ENCODE results near the gene VTI1A. TPM values are rescaled to one million over a fixed set of nuclear protein-coding genes. Genes with fewer than 3 reads are reported as not detected.

Gene VTI1A
- total and polyA plus RNA-seq, 2 of the 13 experiments (the other 11 are each of a cell fraction or from before 2014, with no cell fraction given) = 11.7 to 32.7 TPM

DNA sequence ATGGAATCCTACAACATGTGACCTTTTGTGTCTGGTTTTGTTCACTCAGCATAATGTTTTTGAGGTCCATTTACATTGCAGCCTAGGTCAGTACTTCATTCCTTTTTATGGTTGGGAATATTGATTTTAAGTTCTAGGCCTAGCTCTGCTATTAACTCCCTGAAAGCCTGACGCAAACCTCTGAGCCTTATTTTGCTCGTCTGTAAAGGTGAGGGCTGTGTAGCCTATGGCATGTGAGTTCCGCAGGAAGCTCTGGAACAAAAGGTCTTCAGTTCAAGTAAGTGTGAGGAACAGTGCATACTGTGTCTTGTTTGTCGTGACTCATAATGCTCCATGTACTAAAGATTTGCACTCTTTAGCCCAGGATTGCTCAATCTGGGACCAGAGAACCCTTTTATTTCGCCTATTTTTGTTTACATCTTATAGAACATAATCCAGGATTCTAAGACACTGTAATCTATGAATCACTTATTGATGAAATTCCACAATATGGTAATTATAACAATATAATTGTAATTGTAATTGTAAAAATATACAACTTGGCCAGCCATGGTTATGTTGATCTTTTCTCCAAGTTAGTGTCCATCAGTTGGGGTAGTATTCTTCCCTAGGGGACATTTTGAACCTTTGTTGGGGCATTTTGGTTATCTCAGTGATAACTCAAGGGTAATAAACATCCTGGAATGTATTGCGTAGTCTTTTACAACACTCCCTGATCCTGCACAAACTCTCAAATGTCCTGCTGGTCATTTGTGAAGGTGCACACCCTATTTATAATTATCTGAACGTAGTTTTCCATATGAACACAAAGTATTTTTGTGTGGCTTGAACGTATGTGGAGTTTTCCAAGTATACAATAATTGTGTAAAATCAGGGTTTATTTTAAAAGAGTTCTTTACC lies 184.7 kb downstream of the VTI1A start (continued):
- TF ChIP-seq ZNF652 (CRISPR knock-in tag; IDR thresholded peaks at IDR 0.05; ENCODE audit: borderline replicate concordance, low read depth) (peak; percentile 96), SYNCRIP (IDR thresholded peaks at IDR 0.05; ENCODE audit: insufficient read depth, low read depth, low read length) (no peak), ZNF124 (CRISPR knock-in tag; IDR thresholded peaks at IDR 0.05) (no peak), STAG1 (CRISPR knock-in tag; IDR thresholded peaks at IDR 0.05) (peak; percentile 48), ZNF430 (CRISPR knock-in tag; IDR thresholded peaks at IDR 0.05) (peak; percentile 69), LBX2 (CRISPR knock-in tag; IDR thresholded peaks at IDR 0.05; ENCODE audit: borderline replicate concordance) (no peak), USF2 (IDR thresholded peaks at IDR 0.05; ENCODE audit: low read depth, low read length) (no peak), USF2 (CRISPR knock-in tag; IDR thresholded peaks at IDR 0.05; ENCODE audit: borderline replicate concordance) (peak; percentile 72; the same call in 1 of the 2 replicates), ZHX2 (IDR thresholded peaks at IDR 0.05; ENCODE audit: low read depth) (peak; percentile 47; the same call in 1 of the 2 replicates), ZHX2 (CRISPR knock-in tag; IDR thresholded peaks at IDR 0.05; ENCODE audit: borderline replicate concordance) (no peak; the same call in 1 of the 2 replicates), MBD4 (IDR thresholded peaks at IDR 0.05; ENCODE audit: borderline replicate concordance, low read length) (peak; percentile 91), YEATS2 (CRISPR knock-in tag; IDR thresholded peaks at IDR 0.05; ENCODE audit: borderline replicate concordance) (peak; percentile 47; the same call in 1 of the 2 replicates), FUBP1 (CRISPR knock-in tag; IDR thresholded peaks at IDR 0.05; ENCODE audit: borderline replicate concordance) (no peak), TEAD3 (CRISPR knock-in tag; optimal IDR thresholded peaks at IDR 0.05; ENCODE audit: borderline replicate concordance) (peak; percentile 90), DMAP1 (CRISPR knock-in tag; IDR thresholded peaks at IDR 0.05) (peak; percentile 39; the same call in 1 of the 2 replicates)
- TF ChIP-seq, protein P1, sequence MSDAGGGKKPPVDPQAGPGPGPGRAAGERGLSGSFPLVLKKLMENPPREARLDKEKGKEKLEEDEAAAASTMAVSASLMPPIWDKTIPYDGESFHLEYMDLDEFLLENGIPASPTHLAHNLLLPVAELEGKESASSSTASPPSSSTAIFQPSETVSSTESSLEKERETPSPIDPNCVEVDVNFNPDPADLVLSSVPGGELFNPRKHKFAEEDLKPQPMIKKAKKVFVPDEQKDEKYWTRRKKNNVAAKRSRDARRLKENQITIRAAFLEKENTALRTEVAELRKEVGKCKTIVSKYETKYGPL (CRISPR knock-in tag; IDR thresholded peaks at IDR 0.05) = no peak
- TF ChIP-seq, protein P2, sequence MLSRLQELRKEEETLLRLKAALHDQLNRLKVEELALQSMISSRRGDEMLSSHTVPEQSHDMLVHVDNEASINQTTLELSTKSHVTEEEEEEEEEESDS (CRISPR knock-in tag; IDR thresholded peaks at IDR 0.05; ENCODE audit: borderline replicate concordance) = no peak

Measured in HepG2 (cell line).